B cell (primary cell): ENCODE results near the gene SERPINE3.

Experiments
- EZH2 ChIP-seq: IDR thresholded peaks from 2 replicates; pipeline ENCODE4 v1.6.1; 2012; ENCODE audit warnings: borderline replicate concordance, low read depth, mild to moderate bottlenecking, moderate library complexity, low read length; ENCODE audit not compliant: insufficient read depth, poor library complexity, severe bottlenecking
- TF ChIP-seq, protein P1 (sequence below): fragments of 200-600 bp; IDR thresholded peaks from one replicate; pipeline ENCODE4 v1.8.0; 2022; ENCODE audit warnings: antibody characterized with exemption, mild to moderate bottlenecking

DNA sequence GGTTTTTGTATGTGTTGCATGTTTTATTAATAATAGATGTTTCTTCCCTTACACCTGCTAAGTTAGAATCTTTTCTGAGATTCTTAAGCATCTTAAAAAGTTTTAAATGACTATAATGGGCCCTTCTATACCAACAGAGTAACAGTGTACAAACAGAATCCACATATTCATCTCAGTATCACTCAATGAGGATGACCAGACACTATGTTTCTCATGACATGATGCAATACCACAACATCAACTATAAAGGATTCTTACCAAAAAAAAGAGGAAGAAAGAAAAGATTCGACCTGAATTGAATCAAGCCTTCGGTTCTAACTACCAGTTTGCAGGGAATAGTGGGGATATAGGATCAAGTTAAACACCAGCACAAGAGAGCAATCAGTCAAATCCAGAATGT lies 56.9 kb downstream of the SERPINE3 start:
- TF ChIP-seq, protein P1, sequence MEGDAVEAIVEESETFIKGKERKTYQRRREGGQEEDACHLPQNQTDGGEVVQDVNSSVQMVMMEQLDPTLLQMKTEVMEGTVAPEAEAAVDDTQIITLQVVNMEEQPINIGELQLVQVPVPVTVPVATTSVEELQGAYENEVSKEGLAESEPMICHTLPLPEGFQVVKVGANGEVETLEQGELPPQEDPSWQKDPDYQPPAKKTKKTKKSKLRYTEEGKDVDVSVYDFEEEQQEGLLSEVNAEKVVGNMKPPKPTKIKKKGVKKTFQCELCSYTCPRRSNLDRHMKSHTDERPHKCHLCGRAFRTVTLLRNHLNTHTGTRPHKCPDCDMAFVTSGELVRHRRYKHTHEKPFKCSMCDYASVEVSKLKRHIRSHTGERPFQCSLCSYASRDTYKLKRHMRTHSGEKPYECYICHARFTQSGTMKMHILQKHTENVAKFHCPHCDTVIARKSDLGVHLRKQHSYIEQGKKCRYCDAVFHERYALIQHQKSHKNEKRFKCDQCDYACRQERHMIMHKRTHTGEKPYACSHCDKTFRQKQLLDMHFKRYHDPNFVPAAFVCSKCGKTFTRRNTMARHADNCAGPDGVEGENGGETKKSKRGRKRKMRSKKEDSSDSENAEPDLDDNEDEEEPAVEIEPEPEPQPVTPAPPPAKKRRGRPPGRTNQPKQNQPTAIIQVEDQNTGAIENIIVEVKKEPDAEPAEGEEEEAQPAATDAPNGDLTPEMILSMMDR = no peak
- no peak for TF ChIP-seq EZH2
